Testis (tissue), 2 donors: Measurements from ENCODE around the gene C17orf78.

ENCODE experiments used
- CTCF ChIP-seq, 3 experiments: fragments of 450-650 bp in 2 of 3; fragments of 200-600 bp in 1 of 3; sonication (generic) in 1 of 3; IDR thresholded peaks; one replicate each; pipeline ENCODE4 v1.5.1; 2016 to 2019; ENCODE audit warnings: antibody characterized with exemption in 3 of 3, mild to moderate bottlenecking in 2 of 3, moderate library complexity in 1 of 3
- POLR2A ChIP-seq: fragments of 450-650 bp; IDR thresholded peaks from one replicate; pipeline ENCODE4 v1.6.1; 2017; ENCODE audit warnings: antibody characterized with exemption, mild to moderate bottlenecking, moderate library complexity

GRCh38 chr17:37399265-37399803, 23.5 kb downstream of the C17orf78 start:
- TF ChIP-seq CTCF (IDR thresholded peaks at IDR 0.05) (no peak), POLR2A (no peak)
